HG03558 (cell line): ENCODE measurements around the gene PSORS1C1.
"Not testable (repeated sequence)": the region's sequence is repeated elsewhere in the genome, so short reads cannot be mapped to it uniquely, and the experiment has no call there.

ENCODE experiments used
- ATAC-seq: cut with Tn5 transposase; IDR thresholded peaks from one replicate; pipeline ENCODE4 v1.9.1; 2021; ENCODE audit warnings: moderate number of reproducible peaks; ENCODE audit not compliant: unreplicated experiment; ENCODE audit errors: extremely low read depth

The PSORS1C1 gene

DNA sequence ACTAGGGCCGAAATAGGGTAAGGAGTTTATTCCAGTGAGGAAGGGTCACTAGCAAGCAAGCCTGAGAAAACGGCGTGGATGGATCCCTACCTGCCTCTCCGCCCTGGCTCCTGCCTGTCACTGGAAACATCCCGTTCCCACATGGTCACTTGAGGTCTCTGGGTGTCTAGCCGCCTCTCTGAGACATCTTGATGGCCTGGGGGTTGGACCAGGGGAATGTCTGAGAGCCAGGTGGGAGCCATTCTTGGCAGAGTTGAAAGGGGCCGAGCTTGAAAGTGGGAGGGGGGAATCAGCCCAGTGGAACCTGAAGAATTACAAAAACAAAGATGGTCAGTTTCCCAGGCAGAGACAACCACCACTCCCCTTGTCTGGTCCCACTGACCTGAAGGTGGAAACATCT, 42.0 kb downstream of the PSORS1C1 start:
- no peak for ATAC-seq

DNA sequence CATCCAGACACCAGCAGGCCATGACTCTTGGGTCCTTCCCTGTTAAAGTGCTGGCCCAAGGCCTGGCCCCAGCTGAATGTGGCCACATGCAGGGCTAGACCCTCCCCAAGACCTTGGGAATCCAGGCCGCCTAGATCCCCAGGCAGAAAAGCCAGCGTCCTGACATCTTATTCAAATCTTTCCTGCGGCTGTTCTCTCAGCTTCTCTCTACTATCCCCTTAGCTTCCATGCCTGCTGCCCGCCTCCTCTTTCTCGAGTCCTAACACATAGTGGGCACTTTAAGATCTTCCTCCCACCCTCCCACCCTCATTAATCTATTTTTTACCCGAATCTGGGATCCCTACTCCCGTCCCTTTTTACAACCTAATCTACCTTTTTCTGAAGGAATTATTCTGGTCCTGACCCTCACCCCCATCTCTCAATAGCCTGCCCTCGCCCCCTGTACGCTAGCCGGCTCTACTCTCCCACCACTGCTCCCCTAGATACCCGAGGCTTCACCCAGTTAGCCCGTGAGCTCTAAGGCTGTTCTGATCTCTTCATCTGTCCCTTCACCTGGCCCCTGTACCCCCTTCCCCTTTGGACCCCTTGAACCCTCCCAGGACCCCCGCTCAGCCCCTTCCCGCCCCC, 43.0 kb downstream of the PSORS1C1 start, which contains the start of gene CCHCR1:
Gene CCHCR1, minus strand, starts transcription at position 290 of the 627 bp plus-strand sequence. Its CDS starts 202 bp downstream, at position 88.
- no peak for ATAC-seq

GRCh38 chr6:31158140-31158862, 43.7 kb downstream of the PSORS1C1 start, which contains the start of gene TCF19:
TSS of gene TCF19 (plus strand) at chr6:31158589. CDS start at chr6:31159470, 881 bp downstream.
- peak; percentile 45 for ATAC-seq

- ATAC-seq = no peak
These were observed 44.6 kb downstream of the PSORS1C1 start for GRCh38 chr6:31158863-31159855.

DNA sequence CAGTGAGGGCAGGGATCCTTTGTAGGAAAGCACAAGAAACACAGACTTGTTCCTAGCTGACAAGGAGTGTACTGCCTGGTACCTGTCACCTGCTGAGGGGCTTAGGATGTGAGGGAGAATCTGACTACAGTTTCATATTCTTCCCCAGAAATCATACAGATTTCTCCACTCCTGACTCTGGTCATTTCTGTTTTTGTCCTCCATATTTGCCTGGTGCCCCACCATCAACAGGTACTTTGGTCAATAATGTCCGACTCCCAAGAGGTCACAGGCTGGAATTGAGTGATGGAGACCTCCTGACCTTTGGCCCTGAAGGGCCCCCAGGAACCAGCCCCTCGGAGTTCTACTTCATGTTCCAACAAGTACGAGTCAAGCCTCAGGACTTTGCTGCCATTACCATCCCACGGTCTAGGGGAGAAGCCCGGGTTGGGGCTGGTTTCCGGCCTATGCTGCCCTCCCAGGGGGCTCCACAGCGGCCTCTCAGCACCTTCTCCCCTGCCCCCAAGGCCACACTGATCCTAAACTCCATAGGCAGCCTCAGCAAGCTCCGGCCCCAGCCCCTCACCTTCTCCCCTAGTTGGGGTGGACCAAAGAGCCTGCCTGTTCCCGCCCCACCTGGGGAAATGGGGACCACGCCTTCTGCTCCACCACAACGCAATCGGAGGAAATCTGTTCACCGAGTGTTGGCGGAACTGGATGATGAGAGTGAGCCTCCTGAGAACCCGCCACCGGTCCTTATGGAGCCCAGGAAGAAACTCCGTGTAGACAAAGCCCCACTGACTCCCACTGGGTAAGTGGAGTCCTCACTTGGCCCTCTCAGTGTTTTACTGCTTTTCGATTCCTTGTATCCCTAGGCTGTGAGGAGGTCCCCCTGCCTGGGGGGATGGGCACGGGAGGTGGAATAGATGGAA, 46.9 kb downstream of the PSORS1C1 start:
- ATAC-seq = no peak

GRCh38 chr6:31162463-31163165, 48.0 kb downstream of the PSORS1C1 start:
- no peak for ATAC-seq

DNA sequence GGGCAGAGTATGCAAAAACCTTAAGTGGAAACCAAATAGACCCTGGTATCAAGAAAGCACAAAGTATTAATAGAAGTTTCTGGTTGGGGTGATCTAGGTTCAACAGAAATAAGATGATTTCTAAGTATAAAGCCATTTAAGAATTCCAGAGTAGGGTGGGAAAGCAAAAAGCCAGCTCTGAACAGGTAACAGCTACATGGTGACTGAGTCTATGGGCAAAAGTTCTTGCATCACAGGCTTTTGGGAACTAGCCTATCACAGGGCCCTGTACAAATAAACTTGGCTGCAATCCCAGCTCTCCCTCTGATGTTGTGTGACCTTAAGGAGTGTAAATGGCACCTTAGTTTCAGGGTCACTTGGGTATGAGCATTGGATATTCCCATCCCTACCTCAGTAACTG, 49.3 kb downstream of the PSORS1C1 start:
- ATAC-seq = no peak

DNA sequence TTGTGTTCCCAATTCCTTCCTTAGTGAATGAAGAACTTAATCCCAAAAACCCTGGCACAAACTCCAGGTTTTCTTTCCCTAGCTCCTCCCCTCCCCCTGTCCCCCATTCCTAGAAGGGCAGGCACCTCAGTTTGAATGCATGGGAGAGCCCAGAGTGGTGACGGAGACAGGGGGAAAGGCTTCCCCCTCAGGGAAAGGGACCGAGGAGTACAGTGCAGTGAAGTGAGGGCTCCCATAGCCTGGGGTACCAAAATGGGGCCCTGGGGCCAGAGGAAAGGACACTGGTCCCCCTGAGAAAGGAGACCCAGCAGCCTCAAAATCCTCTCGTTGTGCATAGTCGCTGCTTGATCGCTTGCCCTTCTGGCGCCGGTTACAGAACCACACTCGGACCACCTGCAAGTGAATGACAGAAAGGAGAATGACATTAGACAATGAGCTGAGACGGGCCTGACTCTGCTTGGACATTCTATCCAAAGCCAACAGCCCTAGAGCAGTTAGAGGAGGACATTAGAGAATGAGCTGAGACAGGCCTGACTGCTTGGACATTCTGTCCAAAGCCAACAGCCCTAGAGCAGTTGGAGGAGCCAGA, 50.0 kb downstream of the PSORS1C1 start:
- not testable (repeated sequence) for ATAC-seq

GRCh38 chr6:31165064-31165832, 50.6 kb downstream of the PSORS1C1 start:
- not testable (repeated sequence) for ATAC-seq

- no peak for ATAC-seq
These were observed 51.4 kb downstream of the PSORS1C1 start for GRCh38 chr6:31165986-31166385.

DNA sequence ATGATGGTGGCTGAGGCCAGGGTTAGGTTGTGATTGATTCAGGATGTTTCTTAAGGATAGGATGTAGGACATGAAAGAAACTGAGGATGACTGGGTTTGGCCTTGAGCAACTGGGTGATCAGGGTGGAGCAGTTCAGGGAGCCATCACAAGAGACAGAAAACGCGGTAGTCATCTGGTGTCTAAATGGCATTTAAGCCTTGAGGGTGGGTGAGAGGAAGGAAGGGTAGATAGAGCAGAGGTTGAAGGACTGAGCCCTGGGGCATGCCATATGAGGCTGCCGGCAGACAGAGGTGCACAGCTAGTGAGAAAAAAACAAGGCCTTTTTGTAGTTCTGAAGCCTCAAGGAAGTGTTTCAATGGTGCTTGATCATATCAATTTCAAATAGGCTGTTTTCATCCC, 54.0 kb downstream of the PSORS1C1 start:
- ATAC-seq = no peak

GRCh38 chr6:31169123-31169857, 54.7 kb downstream of the PSORS1C1 start:
- no peak for ATAC-seq

GRCh38 chr6:31169858-31170599, 55.4 kb downstream of the PSORS1C1 start:
- ATAC-seq = not testable (repeated sequence)

DNA sequence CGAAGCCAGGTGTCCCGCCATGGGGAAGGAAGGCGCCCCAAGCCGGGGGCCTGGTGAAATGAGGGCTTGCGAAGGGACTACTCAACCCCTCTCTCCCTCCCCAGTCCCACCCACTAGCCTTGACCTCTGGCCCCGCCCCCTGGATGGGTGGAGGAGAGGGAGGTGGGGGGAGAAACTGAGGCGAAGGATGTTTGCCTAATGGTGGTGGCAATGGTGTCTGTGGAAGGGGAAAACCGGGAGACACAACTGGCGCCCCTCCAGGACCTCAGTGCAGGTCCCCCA, 55.9 kb downstream of the PSORS1C1 start, which contains the start of gene POU5F1:
Gene POU5F1, minus strand, starts transcription at position 83 of the 282 bp plus-strand sequence. Its CDS starts 62 bp downstream, at position 21.
- no peak for ATAC-seq

GRCh38 chr6:31170987-31171671, 56.5 kb downstream of the PSORS1C1 start:
- no peak for ATAC-seq
